DOHH2 (cell line): ENCODE results near the gene PRSS53.

Experiments used
- H3F3A ChIP-seq: fragments of 200-600 bp; sonication (generic), shearing (Covaris generic); 2 replicates; pipeline ENCODE4 v1.6.0; 2016; ENCODE audit warnings: antibody characterized with exemption, mild to moderate bottlenecking; ENCODE audit not compliant: control insufficient read depth, insufficient read depth
- H3K27ac ChIP-seq: fragments of 200-600 bp; sonication (generic); 2 replicates; pipeline ENCODE4 v1.5.1; 2014; ENCODE audit warnings: low read depth, mild to moderate bottlenecking, low read length, moderate library complexity
- H3K27me3 ChIP-seq: fragments of 200-600 bp; sonication (generic); 2 replicates; pipeline ENCODE4 v1.6.1; 2014; ENCODE audit warnings: mild to moderate bottlenecking, low read length, mixed read lengths; ENCODE audit not compliant: control insufficient read depth
- H3K36me3 ChIP-seq: fragments of 200-600 bp; sonication (generic); 2 replicates; pipeline ENCODE4 v1.6.1; 2014; ENCODE audit warnings: mild to moderate bottlenecking, low read length, moderate library complexity, mixed read lengths; ENCODE audit not compliant: control insufficient read depth
- H3K4me1 ChIP-seq: fragments of 200-600 bp; sonication (generic); 2 replicates; pipeline ENCODE4 v1.6.1; 2014; ENCODE audit warnings: mild to moderate bottlenecking, low read length, mixed read lengths; ENCODE audit not compliant: control insufficient read depth
- H3K4me2 ChIP-seq: fragments of 200-600 bp; sonication (generic); 2 replicates; pipeline ENCODE4 v1.6.0; 2014; ENCODE audit warnings: mild to moderate bottlenecking, low read length, moderate library complexity
- H3K4me3 ChIP-seq: fragments of 200-600 bp; sonication (generic); 2 replicates; pipeline ENCODE4 v1.5.1; 2014; ENCODE audit warnings: mild to moderate bottlenecking, low read length, mixed read lengths
- H3K79me2 ChIP-seq: fragments of 200-600 bp; sonication (generic); 2 replicates; pipeline ENCODE4 v1.6.1; 2014; ENCODE audit warnings: mild to moderate bottlenecking, low read length, mixed read lengths; ENCODE audit not compliant: control insufficient read depth
- H3K9me2 ChIP-seq: fragments of 200-600 bp; sonication (generic); replicated peaks from 2 replicates; pipeline ENCODE4 v1.6.1; 2014; ENCODE audit warnings: mild to moderate bottlenecking, low read length, mixed read lengths; ENCODE audit not compliant: control insufficient read depth
- H3K9me3 ChIP-seq: fragments of 200-600 bp; sonication (generic); 2 replicates; pipeline ENCODE4 v1.6.1; 2014; ENCODE audit warnings: antibody characterized with exemption, low read length, mixed read lengths; ENCODE audit not compliant: control insufficient read depth, insufficient read depth
- H4K20me1 ChIP-seq: fragments of 200-600 bp; sonication (generic); 2 replicates; pipeline ENCODE4 v1.6.0; 2014; ENCODE audit warnings: low read depth, mild to moderate bottlenecking, antibody characterized with exemption, low read length, moderate library complexity; ENCODE audit not compliant: control insufficient read depth, insufficient read depth
- CTCF ChIP-seq: fragments of 200-600 bp; sonication (generic); IDR thresholded peaks from one replicate; pipeline ENCODE4 v1.5.1; 2014; ENCODE audit warnings: antibody characterized with exemption, mild to moderate bottlenecking, low read depth, low read length; ENCODE audit not compliant: poor library complexity, severe bottlenecking
- EZH2phosphoT487 ChIP-seq: fragments of 200-600 bp; sonication (generic); IDR thresholded peaks from 2 replicates; pipeline ENCODE4 v1.6.1; 2017; ENCODE audit warnings: borderline replicate concordance, mild to moderate bottlenecking, antibody characterized with exemption, low read length, moderate library complexity, mixed read lengths

Gene PRSS53

GRCh38 chr16:31117384-31118222 lies 28.9 kb upstream of the PRSS53 start, which contains the start of gene KAT8:
KAT8 (plus strand) TSS chr16:31117664; CDS start chr16:31117682, 18 bp downstream.
- H3K4me3 ChIP-seq, result peak within 1 kb of the TSS; percentile 77

GRCh38 chr16:31114468-31114867 lies 25.7 kb upstream of the PRSS53 start:
- Histone ChIP-seq H3K4me2 (no peak overlapping the region), H3K9me3 (no peaks in the 10 kb centered on the region), H4K20me1 (peaks cover 9% of the 10 kb centered on the region; the same call in 1 of the 2 replicates), H3K27me3 (no peaks in the 10 kb centered on the region), H3K27ac (no peak overlapping the region), H3K4me1 (peaks cover 19% of the 10 kb centered on the region), H3K9me2 (no peaks in the 10 kb centered on the region), H3K36me3 (peaks cover 55% of the 10 kb centered on the region), H3K4me3 (no peak overlapping the region), H3F3A (peaks cover 9% of the 10 kb centered on the region), H3K79me2 (peaks cover 35% of the 10 kb centered on the region)
- TF ChIP-seq CTCF, result no peak
- no peak for TF ChIP-seq EZH2phosphoT487

More at GRCh38 chr16:31117384-31118222, 28.9 kb upstream of the PRSS53 start, which contains the start of gene KAT8:
- Histone ChIP-seq H3K4me2 (peak within 1 kb of the TSS; percentile 78), H3K36me3 (peaks cover 51% of the 10 kb centered on the region), H3F3A (peaks cover 9% of the 10 kb centered on the region), H3K27ac (peak within 1 kb of the TSS; percentile 57), H3K4me1 (peaks cover 17% of the 10 kb centered on the region), H3K9me3 (no peaks in the 10 kb centered on the region), H3K9me2 (no peaks in the 10 kb centered on the region), H3K79me2 (peaks cover 42% of the 10 kb centered on the region), H3K27me3 (no peaks in the 10 kb centered on the region), H4K20me1 (peaks cover 9% of the 10 kb centered on the region; the same call in 1 of the 2 replicates)
- TF ChIP-seq EZH2phosphoT487, result no peak
- no peak for TF ChIP-seq CTCF

GRCh38 chr16:31113121-31114120 lies 24.7 kb upstream of the PRSS53 start:
- Histone ChIP-seq H3F3A (peaks cover 9% of the 10 kb centered on the region), H3K9me3 (no peaks in the 10 kb centered on the region), H4K20me1 (peaks cover 4% of the 10 kb centered on the region; the same call in 1 of the 2 replicates), H3K4me1 (peaks cover 20% of the 10 kb centered on the region), H3K9me2 (no peaks in the 10 kb centered on the region), H3K36me3 (peaks cover 48% of the 10 kb centered on the region), H3K27ac (no peak overlapping the region), H3K27me3 (no peaks in the 10 kb centered on the region), H3K79me2 (peaks cover 35% of the 10 kb centered on the region), H3K4me3 (no peak overlapping the region), H3K4me2 (no peak overlapping the region)
- TF ChIP-seq EZH2phosphoT487 (no peak), CTCF (no peak)
